MM.1S (cell line): Measurements from ENCODE around the gene STK17A.

Experiments used
- EZH2 ChIP-seq: fragments of 300-600 bp; sonication (generic); optimal IDR thresholded peaks from 2 replicates; pipeline ENCODE3; 2017; ENCODE audit warnings: low read depth, mild to moderate bottlenecking, antibody characterized with exemption, low read length, mixed read lengths
- EZH2phosphoT487 ChIP-seq: fragments of 300-600 bp; sonication (generic); IDR thresholded peaks from 2 replicates; pipeline ENCODE4 v1.6.1; 2018; ENCODE audit warnings: antibody characterized with exemption, low read length
- TF ChIP-seq, protein P1 (sequence below): fragments of 300-600 bp; sonication (generic); IDR thresholded peaks from 2 replicates; pipeline ENCODE4 v1.5.1; 2016; ENCODE audit warnings: antibody characterized with exemption, low read length, mixed read lengths

- no peak for TF ChIP-seq EZH2
- TF ChIP-seq, protein P1, sequence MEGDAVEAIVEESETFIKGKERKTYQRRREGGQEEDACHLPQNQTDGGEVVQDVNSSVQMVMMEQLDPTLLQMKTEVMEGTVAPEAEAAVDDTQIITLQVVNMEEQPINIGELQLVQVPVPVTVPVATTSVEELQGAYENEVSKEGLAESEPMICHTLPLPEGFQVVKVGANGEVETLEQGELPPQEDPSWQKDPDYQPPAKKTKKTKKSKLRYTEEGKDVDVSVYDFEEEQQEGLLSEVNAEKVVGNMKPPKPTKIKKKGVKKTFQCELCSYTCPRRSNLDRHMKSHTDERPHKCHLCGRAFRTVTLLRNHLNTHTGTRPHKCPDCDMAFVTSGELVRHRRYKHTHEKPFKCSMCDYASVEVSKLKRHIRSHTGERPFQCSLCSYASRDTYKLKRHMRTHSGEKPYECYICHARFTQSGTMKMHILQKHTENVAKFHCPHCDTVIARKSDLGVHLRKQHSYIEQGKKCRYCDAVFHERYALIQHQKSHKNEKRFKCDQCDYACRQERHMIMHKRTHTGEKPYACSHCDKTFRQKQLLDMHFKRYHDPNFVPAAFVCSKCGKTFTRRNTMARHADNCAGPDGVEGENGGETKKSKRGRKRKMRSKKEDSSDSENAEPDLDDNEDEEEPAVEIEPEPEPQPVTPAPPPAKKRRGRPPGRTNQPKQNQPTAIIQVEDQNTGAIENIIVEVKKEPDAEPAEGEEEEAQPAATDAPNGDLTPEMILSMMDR = no peak
- no peak for TF ChIP-seq EZH2phosphoT487
These were observed 39.0 kb downstream of the STK17A start for GRCh38 chr7:43621729-43622448.
